Parathyroid adenoma (tissue), 2 donors: ENCODE results near the gene PPP6R2.

Experiments
- H2AFZ ChIP-seq: fragments of 300-600 bp; sonication (generic); one replicate; pipeline ENCODE4 v1.7.0; 2017; ENCODE audit warnings: antibody characterized with exemption, mild to moderate bottlenecking
- H3K27ac ChIP-seq: fragments of 300-600 bp; sonication (generic); one replicate; pipeline ENCODE4 v1.7.0; 2017
- H3K27me3 ChIP-seq: fragments of 300-600 bp; sonication (generic); one replicate; pipeline ENCODE4 v1.7.0; 2017; ENCODE audit warnings: low read length; ENCODE audit not compliant: control insufficient read depth, insufficient read depth
- H3K36me3 ChIP-seq: fragments of 300-600 bp; sonication (generic); one replicate; pipeline ENCODE4 v1.7.0; 2017; ENCODE audit warnings: low read length; ENCODE audit not compliant: control insufficient read depth, insufficient read depth
- H3K4me1 ChIP-seq: fragments of 300-600 bp; sonication (generic); one replicate; pipeline ENCODE4 v1.7.0; 2017; ENCODE audit warnings: control low read depth
- H3K4me2 ChIP-seq: fragments of 300-600 bp; sonication (generic); one replicate; pipeline ENCODE4 v1.7.0; 2017; ENCODE audit warnings: low read length
- H3K4me3 ChIP-seq: fragments of 300-600 bp; sonication (generic); one replicate; pipeline ENCODE4 v1.7.0; 2017; ENCODE audit warnings: low read depth, low read length
- H3K79me2 ChIP-seq: fragments of 300-600 bp; sonication (generic); one replicate; pipeline ENCODE4 v1.7.0; 2017; ENCODE audit warnings: control low read depth
- H3K9ac ChIP-seq: fragments of 300-600 bp; sonication (generic); one replicate; pipeline ENCODE4 v1.7.0; 2017; ENCODE audit warnings: mild to moderate bottlenecking
- H3K9me3 ChIP-seq: fragments of 300-600 bp; sonication (generic); one replicate; pipeline ENCODE4 v1.7.0; 2017; ENCODE audit warnings: low read length; ENCODE audit not compliant: control insufficient read depth
- TF ChIP-seq, protein P1 (sequence below): fragments of 300-600 bp; sonication (generic); IDR thresholded peaks from one replicate; pipeline ENCODE4 v1.7.0; 2017; ENCODE audit warnings: antibody characterized with exemption, mild to moderate bottlenecking
- donor health status: primary hyperparathyroidism.

Gene PPP6R2

DNA sequence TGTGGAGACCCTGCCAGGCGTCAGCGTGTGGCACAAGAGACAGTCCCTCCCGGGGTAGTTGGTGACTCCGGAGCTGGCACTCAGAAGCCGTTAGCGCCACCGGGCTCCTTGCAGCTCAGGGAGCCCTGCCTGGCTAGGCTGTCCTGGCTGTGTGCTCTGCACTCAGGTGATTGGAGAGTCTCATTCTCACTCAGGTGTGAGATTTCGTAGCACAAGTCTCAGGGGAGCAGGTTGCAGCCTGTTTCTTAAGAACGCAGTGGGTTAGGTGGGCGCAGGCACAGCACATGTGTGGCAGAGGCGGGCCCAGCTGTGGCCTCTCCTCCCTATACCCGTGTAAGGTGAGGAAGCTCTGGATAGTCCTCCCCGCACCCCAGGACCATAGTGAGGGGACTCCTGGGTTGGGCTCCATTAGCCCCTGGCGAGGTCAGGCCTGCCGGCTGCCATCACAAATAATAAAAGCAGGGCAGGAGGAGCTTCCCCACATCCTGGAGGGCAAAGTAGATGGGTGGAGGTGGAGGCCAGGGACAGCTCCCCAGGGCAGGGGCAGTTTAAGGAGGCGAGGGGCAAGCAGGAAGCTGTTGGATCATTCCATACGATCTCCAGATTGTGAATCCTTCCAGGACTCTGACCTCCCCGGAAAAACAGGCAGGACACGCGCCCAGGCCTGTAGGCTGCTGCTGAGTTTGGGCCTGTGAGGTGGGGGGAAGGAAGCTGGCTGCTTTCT, 92.3 kb downstream of the PPP6R2 start:
- H3K4me3 ChIP-seq: no peak overlapping the region
- H3K27me3 ChIP-seq: no peaks in the 10 kb centered on the region
- H3K9ac ChIP-seq: no peak overlapping the region
- H2AFZ ChIP-seq: no peak overlapping the region
- no peaks in the 10 kb centered on the region for H3K79me2 ChIP-seq
- H3K4me2 ChIP-seq: no peak overlapping the region
- H3K27ac ChIP-seq: no peak overlapping the region
- TF ChIP-seq, protein P1, sequence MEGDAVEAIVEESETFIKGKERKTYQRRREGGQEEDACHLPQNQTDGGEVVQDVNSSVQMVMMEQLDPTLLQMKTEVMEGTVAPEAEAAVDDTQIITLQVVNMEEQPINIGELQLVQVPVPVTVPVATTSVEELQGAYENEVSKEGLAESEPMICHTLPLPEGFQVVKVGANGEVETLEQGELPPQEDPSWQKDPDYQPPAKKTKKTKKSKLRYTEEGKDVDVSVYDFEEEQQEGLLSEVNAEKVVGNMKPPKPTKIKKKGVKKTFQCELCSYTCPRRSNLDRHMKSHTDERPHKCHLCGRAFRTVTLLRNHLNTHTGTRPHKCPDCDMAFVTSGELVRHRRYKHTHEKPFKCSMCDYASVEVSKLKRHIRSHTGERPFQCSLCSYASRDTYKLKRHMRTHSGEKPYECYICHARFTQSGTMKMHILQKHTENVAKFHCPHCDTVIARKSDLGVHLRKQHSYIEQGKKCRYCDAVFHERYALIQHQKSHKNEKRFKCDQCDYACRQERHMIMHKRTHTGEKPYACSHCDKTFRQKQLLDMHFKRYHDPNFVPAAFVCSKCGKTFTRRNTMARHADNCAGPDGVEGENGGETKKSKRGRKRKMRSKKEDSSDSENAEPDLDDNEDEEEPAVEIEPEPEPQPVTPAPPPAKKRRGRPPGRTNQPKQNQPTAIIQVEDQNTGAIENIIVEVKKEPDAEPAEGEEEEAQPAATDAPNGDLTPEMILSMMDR: no peak
- H3K36me3 ChIP-seq: no peaks in the 10 kb centered on the region
- no peaks in the 10 kb centered on the region for H3K4me1 ChIP-seq
- no peaks in the 10 kb centered on the region for H3K9me3 ChIP-seq

DNA sequence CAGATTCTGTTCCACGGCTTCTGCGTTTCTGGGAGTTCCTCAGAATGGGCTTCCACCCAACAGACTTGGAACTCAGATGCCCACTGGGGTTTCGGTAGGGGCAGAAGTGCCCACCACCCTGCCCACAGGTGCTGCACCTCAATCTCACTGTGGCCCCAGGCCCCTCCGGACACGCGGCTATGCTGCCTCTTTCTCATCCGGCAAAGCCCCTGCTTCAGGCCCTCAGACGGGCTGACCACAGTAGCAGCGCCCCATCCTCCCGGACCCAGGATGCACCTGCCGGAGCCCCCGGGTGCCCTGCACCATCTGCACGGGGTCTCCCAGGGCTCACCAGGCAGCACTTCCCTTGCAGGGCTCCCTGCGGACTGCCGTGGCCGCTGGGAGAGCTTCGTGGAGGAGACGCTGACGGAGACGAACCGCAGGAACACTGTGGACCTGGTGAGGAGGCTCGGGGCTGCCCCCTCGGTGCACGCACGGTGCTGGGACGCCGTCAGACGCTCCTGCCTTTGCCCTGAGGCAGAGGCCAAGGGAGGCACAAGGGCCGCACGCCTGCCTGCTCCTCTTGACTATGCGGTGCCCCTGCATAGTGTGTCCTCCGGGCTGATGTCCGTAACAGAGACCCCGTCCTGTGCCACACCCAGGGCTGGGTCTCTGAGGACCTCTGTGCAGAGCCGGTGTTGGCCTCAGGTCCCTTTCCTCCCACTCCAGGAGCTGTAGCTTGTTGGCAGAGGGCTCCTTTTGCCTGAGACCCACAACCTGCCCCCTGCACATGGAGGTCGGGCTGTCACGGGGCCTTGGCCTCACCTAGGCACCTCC, 93.1 kb downstream of the PPP6R2 start:
- Histone ChIP-seq H3K4me2 (no peak overlapping the region), H3K27me3 (no peaks in the 10 kb centered on the region), H2AFZ (no peak overlapping the region), H3K9ac (no peak overlapping the region), H3K9me3 (no peaks in the 10 kb centered on the region), H3K27ac (no peak overlapping the region), H3K36me3 (no peaks in the 10 kb centered on the region), H3K79me2 (no peaks in the 10 kb centered on the region), H3K4me1 (no peaks in the 10 kb centered on the region), H3K4me3 (no peak overlapping the region)
- TF ChIP-seq, protein P1: no peak

- Histone ChIP-seq H3K9me3 (no peaks in the 10 kb centered on the region), H3K4me3 (no peak overlapping the region), H3K79me2 (no peaks in the 10 kb centered on the region), H3K9ac (no peak overlapping the region), H3K27ac (no peak overlapping the region), H3K36me3 (no peaks in the 10 kb centered on the region), H3K27me3 (no peaks in the 10 kb centered on the region), H2AFZ (no peak overlapping the region), H3K4me2 (no peak overlapping the region), H3K4me1 (no peaks in the 10 kb centered on the region)
- TF ChIP-seq, protein P1: no peak
Observed at GRCh38 chr22:50436841-50437341, 93.8 kb downstream of the PPP6R2 start.

DNA sequence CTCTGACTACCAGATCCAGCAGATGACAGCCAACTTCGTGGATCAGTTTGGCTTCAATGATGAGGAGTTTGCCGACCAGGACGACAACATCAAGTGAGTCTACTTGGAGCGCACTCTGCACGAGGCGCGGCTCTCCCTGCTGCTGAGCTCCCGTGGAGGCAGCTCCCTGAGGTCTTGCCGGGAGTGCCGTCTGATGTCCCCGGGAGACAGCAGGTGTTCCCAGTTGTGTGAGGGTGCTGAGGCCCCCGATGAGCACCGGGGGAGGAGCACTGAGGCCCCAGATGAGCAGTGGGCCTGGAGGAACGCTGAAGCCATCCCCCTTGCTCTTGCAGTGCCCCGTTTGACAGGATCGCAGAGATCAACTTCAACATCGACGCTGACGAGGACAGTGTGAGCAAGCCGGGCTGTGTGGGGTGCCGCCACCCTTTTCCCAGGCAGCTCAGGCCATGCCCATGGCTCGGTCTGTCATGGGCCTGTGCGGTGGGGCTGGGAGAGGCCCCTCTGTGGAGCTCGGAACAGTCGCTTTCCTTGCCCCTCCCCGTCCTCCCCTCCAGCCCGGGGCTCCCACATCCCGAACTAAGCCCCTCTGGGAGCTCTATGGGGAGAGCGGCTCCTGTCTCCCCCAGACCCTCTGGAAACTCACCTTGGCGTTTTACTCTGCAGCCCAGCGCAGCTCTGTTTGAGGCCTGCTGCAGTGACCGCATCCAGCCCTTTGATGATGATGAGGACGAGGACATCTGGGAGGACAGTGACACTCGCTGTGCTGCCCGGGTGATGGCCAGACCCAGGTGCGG, 94.6 kb downstream of the PPP6R2 start:
- Histone ChIP-seq H3K9ac (no peak overlapping the region), H3K4me2 (no peak overlapping the region), H3K4me1 (no peaks in the 10 kb centered on the region), H3K27me3 (no peaks in the 10 kb centered on the region), H3K9me3 (no peaks in the 10 kb centered on the region), H3K27ac (no peak overlapping the region), H3K36me3 (no peaks in the 10 kb centered on the region), H3K79me2 (no peaks in the 10 kb centered on the region), H3K4me3 (no peak overlapping the region), H2AFZ (no peak overlapping the region)
- TF ChIP-seq, protein P1: no peak
